ENCODE measurements around the gene MYCL. TPM values are rescaled to one million over a fixed set of nuclear protein-coding genes. Genes with fewer than 3 reads are reported as not detected.

Gene MYCL
- total and polyA plus RNA-seq, 2 experiments from 2014 or later = 5.5 to 11.1 TPM

DNA sequence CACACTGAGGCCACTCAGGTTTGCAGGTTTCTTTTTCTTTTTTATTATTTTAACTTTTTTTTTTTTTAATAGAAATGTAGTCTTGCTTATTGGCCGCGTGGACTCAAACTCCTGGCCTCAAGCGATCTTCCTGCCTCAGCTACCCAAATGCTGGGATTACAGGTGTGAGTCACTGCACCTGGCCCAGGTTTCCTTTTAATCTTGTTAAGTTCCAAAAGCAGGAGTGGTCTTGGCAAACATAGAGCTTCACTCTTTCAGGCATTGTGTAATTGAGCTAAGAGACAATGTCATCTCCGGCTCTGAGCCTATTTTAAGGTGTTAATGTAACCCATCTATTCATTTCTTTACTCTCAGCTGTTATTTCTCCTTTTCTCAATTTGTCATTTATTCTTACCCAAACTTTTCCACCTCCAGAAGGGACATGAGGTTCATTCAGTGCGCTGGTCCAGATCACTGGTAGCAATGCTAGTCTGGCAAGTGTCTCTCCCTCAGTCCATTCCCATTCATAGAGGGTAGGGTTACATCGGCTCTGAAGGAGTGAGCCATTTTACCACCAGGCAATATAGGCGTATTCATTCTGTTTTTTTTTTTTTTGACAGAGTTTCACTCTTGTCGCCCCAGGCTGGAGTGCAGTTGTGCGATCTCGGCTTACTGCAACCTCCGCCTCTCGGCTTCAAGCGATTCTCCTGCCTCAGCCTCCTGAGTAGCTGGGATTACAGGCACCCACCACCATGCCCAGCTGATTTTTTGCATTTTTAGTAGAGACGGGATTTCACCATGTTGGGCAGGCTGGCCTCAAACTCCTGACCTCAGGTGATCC, 42.0 kb upstream of the MYCL start:
- Histone ChIP-seq H3K27me3 (peaks cover 55% of the 10 kb centered on the region), H3K27ac (no peak overlapping the region), H3K9me3 (ENCODE audit: low read depth) (no peaks in the 10 kb centered on the region), H3K36me3 (no peaks in the 10 kb centered on the region), H3K4me1 (ENCODE audit: low read depth) (no peaks in the 10 kb centered on the region), H3K4me3 (no peak overlapping the region)
- TF ChIP-seq, protein P1, sequence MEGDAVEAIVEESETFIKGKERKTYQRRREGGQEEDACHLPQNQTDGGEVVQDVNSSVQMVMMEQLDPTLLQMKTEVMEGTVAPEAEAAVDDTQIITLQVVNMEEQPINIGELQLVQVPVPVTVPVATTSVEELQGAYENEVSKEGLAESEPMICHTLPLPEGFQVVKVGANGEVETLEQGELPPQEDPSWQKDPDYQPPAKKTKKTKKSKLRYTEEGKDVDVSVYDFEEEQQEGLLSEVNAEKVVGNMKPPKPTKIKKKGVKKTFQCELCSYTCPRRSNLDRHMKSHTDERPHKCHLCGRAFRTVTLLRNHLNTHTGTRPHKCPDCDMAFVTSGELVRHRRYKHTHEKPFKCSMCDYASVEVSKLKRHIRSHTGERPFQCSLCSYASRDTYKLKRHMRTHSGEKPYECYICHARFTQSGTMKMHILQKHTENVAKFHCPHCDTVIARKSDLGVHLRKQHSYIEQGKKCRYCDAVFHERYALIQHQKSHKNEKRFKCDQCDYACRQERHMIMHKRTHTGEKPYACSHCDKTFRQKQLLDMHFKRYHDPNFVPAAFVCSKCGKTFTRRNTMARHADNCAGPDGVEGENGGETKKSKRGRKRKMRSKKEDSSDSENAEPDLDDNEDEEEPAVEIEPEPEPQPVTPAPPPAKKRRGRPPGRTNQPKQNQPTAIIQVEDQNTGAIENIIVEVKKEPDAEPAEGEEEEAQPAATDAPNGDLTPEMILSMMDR (IDR thresholded peaks at IDR 0.05; ENCODE audit: low read depth, low read length) = no peak
- no peak for DNase-seq (ENCODE audit: low read depth in 1 of 2, low spot score in 1 of 2)

DNA sequence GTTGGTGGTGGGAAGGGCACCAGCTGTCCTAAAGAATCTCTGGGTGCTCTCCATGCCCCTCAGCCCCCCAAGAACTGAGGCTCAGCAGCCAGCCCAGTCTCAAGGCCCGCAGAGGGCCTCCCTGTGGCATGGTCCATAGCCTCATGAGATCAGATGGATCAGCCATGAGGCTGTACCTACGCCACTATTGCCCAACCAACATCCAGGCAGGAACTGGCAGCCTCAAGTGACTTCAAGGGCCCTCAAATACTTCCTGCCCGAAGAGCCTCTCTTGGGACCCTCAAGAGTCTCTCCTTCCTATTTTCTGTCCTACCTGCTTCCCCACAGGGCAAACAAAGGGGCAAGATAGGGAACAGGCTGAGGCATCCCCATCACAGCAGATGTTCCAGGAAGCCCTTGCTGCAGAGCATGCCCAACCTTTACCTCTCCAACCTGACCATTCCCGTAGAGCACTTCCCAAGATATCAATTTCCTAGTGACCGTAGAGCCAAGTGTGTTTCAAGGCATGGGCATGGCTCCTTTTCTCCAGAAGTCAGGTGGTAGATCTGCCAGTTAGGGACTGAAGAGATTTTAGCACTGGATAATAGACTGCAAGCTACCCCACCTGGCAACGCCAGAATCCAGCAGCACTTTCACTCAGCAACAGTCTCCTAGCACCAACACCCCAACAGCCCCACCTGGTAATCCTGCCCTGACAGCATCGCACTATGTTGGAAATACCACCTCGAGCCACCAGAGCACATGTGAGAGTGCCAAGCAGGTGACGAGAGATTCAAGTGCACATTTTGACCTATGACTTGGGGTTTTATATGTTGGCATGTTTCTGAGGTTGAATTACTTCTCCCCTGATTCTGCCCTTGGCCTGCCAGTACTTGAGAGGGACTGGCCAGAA, 39.5 kb upstream of the MYCL start:
- TF ChIP-seq, protein P1 (IDR thresholded peaks at IDR 0.05; ENCODE audit: low read depth, low read length) = no peak
- no peaks in the 10 kb centered on the region for H3K4me1 ChIP-seq (ENCODE audit: low read depth)
- H3K9me3 ChIP-seq (ENCODE audit: low read depth) = no peaks in the 10 kb centered on the region
- DNase-seq (ENCODE audit: low read depth in 1 of 2, low spot score in 1 of 2) = no peak
- no peaks in the 10 kb centered on the region for H3K36me3 ChIP-seq
- no peak overlapping the region for H3K27ac ChIP-seq
- peaks cover 43% of the 10 kb centered on the region for H3K27me3 ChIP-seq
- no peak overlapping the region for H3K4me3 ChIP-seq

DNA sequence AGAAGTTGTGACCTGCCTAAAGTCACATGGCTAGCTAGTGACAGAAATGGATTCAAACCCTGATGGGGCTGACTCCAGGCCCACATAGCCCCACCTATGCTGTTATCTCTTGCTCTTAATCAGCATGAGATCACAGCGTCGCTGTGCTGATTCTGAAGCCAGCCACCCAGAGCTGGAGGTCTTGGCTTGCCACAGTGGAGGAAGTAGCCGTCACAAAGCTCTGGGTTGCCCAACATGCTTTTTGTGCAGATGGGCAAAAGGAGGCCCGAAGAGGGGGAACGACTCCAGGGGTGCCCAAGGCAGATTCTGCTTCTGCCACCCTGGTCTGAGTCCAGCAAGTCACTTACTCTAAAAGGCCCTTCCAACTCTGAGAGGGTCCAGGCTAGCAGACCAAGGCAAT, 38.5 kb upstream of the MYCL start:
- Histone ChIP-seq H3K4me3 (no peak overlapping the region), H3K27ac (no peak overlapping the region), H3K27me3 (peaks cover 34% of the 10 kb centered on the region), H3K4me1 (ENCODE audit: low read depth) (no peaks in the 10 kb centered on the region), H3K9me3 (ENCODE audit: low read depth) (no peaks in the 10 kb centered on the region), H3K36me3 (no peaks in the 10 kb centered on the region)
- no peak for DNase-seq (ENCODE audit: low read depth in 1 of 2, low spot score in 1 of 2)
- TF ChIP-seq, protein P1 (IDR thresholded peaks at IDR 0.05; ENCODE audit: low read depth, low read length) = no peak

DNA sequence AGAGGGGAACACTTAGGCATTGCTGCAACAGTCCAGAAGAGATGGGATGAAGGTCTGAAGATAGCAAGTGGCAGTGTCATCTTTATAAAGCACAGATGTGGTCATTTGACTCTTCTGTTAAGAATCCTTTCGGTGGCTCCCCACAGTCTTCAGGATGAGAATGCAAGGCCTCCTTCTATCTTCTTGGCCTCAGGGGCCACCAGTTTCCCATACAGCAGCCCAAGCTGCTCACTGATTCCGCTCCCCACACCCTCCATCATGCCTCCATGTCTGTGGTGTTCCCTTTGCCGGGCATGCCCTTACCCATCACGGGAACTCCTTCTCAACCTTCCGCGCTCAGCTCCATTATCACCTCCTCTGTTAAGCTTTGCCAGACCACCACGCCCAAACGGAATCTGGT, 37.1 kb upstream of the MYCL start:
- DNase-seq (ENCODE audit: low read depth in 1 of 2, low spot score in 1 of 2) = no peak
- TF ChIP-seq, protein P1 (IDR thresholded peaks at IDR 0.05; ENCODE audit: low read depth, low read length) = no peak
- H3K27me3 ChIP-seq = peaks cover 38% of the 10 kb centered on the region
- no peak overlapping the region for H3K4me3 ChIP-seq
- H3K9me3 ChIP-seq (ENCODE audit: low read depth) = no peaks in the 10 kb centered on the region
- no peak overlapping the region for H3K27ac ChIP-seq
- no peaks in the 10 kb centered on the region for H3K36me3 ChIP-seq
- H3K4me1 ChIP-seq (ENCODE audit: low read depth) = no peaks in the 10 kb centered on the region

DNA sequence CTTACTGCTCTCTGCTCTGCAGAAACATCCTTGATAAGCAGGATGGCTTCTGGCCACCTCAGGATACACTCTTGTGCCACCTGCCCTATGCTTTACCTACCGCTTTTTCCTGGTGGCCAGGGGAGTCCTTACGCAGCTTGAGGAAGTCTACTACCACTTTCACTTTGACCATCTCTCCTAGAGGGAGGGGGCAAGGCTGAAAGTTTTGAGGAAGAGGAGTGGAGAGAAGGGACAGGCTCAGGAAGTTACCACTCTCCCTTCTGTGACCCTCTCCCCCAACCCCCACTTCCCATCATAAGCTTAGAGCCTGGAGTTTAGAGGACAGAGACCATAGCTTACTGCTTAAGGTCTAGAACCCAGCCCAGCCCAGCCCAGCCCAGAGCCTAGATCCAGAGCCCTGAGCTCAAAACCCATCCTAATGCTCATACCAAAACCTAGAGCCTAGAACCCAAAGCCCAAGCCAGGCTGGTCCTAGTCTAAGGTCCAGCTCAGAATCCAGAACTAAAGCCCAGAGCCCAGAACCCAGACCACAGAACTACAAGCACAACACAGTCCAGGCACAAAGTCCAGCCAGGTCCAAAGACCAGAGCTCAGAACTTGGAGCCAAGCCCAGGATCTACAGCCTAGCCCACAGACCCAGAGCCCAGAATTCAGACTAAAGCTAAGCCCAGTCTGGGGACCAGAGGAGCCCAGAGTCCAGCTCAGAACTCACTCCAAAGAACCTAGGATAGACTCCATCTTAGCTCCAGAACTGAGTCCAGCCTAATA, 35.2 kb upstream of the MYCL start:
- TF ChIP-seq, protein P1 (IDR thresholded peaks at IDR 0.05; ENCODE audit: low read depth, low read length) = no peak
- H3K4me1 ChIP-seq (ENCODE audit: low read depth) = no peaks in the 10 kb centered on the region
- no peak for DNase-seq (ENCODE audit: low read depth in 1 of 2, low spot score in 1 of 2)
- H3K9me3 ChIP-seq (ENCODE audit: low read depth) = no peaks in the 10 kb centered on the region
- H3K4me3 ChIP-seq = no peak overlapping the region
- H3K27ac ChIP-seq = no peak overlapping the region
- H3K36me3 ChIP-seq = no peaks in the 10 kb centered on the region
- peaks cover 33% of the 10 kb centered on the region for H3K27me3 ChIP-seq

Data from cardiac muscle cell (in vitro differentiated cells and primary cell).